ENCODE measurements around the gene RIPPLY3. TPM values are rescaled to one million over a fixed set of nuclear protein-coding genes. Genes with fewer than 3 reads are reported as not detected.
"Not testable (repeated sequence)": the region's sequence is repeated elsewhere in the genome, so short reads cannot be mapped to it uniquely, and the experiment has no call there.

The RIPPLY3 gene
- total RNA-seq, 2 experiments from 2014 or later, result 0.17 TPM; not detected in 1

DNA sequence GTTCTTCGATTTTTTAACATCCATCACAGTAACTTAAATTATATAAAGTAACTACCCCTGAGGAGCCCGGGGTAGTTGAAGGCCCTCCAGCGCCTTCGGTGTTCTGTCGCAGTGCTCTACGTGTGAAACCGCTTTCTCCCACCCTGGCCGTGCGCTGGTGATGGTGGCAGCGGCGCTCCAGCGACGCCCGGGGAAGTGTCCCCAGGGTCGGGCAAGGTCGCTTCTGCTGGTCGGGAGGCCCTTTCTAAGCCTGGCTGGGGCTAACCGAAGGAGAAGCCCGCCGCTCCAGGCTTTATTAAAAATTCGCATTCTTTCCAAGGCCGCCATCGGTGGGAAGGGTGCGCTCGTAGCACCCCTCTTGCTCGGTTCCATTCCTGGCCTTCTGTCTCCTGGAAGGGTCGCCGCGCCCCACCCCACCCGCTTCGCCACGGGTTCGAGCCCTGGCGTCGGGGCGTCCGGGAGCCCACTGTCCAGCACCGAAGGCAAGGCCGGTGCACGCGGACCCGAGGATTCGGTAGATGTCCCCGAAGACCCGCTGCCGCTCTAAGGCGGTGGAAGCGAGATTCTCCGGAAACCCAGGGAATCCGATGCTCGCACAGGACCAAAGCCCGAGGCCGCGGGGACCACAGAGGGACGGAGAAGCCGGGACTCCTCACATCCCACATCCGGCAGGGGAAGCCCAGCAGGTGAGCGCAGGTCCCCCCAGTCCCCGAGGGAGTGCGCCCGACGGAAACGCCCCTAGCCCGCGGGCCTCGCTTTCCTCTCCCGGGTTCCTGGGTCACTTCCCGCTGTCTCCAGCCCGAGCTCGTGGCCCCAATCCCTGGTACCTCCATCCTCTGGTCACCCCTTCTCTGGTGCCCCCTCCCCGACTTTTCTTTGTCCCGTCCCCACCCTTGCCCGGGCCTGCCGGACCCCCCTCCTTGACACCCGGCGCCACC is 685 bp upstream of the RIPPLY3 start:
- H3K27me3 Mint-ChIP-seq, result peaks cover 19% of the 10 kb centered on the region
- H3K4me1 Mint-ChIP-seq, result peaks cover 26% of the 10 kb centered on the region
- ChIA-PET POLR2A (no interaction called here), CTCF (interaction anchor here (1.5 to 1.6 kb wide), 2 partner anchors 16 to 19 kb away, joined by 3 to 6 read pairs; no protein-coding TSS in a partner anchor)
- H3K4me3 Mint-ChIP-seq, result peak overlapping the region; percentile 38
- no peaks in the 10 kb centered on the region for H3K9me3 Mint-ChIP-seq
- no peaks in the 10 kb centered on the region for H3K36me3 Mint-ChIP-seq (ENCODE audit: low read depth)
- no peak for DNase-seq
- no peak overlapping the region for H3K27ac Mint-ChIP-seq

DNA sequence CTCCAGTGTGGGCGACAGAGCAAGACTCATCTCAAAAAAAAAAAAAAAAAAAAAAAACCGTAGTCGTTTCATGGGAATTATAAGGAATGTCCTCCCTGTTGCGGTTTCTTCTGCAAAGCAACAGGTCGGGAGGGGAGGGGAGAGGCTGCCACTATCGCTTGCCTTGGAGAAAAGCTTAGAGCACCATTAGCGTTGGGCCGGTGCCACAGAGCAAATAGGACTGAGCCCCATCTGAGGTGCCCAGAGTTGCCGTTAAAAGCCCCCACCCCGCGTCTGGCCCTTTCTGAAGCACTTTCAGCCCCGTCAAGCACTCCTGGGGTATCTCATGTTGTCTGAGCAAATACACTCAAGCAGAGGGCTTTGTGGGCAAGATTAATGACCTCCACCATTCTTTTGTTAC is 2.2 kb downstream of the RIPPLY3 start:
- Mint-ChIP-seq H3K4me1 (peaks cover 16% of the 10 kb centered on the region), H3K36me3 (ENCODE audit: low read depth) (no peaks in the 10 kb centered on the region), H3K4me3 (no peak overlapping the region), H3K27ac (no peak overlapping the region), H3K9me3 (no peaks in the 10 kb centered on the region), H3K27me3 (peaks cover 22% of the 10 kb centered on the region)
- ChIA-PET CTCF (no interaction called here), POLR2A (no interaction called here)
- DNase-seq, result no peak

DNA sequence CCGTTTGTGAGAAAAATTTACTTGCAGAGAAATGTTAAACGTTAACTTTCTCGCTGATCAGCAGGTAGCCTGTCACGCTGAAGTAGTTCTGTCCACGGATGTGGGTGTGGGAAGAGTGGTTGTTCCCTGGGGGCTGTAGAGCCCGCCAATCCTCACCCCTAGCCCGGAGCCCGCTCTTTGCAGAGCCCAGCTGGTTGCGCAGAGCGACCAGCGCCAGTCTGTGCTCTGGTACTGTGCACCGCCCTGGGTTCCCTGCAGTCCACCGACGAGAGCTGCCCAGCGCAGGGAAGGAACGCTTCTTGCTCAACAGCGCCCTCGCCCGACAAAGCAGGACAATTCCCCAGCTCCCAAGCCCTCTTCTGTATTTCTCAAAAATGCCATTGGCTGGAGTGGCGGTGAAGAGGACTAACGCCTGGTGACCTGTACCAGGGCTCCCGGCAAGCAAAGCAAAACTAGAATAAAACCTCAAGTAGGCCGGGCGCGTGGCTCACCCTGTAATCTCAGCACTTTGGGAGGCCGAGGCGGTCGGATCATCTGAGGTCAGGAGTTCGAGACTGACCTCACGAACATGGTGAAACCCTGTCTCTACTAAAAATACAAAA is 3.3 kb downstream of the RIPPLY3 start:
- Mint-ChIP-seq H3K4me1 (peaks cover 16% of the 10 kb centered on the region), H3K9me3 (no peaks in the 10 kb centered on the region), H3K36me3 (ENCODE audit: low read depth) (no peaks in the 10 kb centered on the region), H3K27me3 (peaks cover 24% of the 10 kb centered on the region), H3K27ac (no peak overlapping the region), H3K4me3 (peak overlapping the region; percentile 35)
- peak; percentile 80 for DNase-seq
- CTCF ChIA-PET, result interaction anchor here (0.5 to 1.6 kb wide), 12 partner anchors 10 to 567 kb away, joined by 3 to 7 read pairs (median 4); no protein-coding TSS in a partner anchor
- POLR2A ChIA-PET, result no interaction called here

DNA sequence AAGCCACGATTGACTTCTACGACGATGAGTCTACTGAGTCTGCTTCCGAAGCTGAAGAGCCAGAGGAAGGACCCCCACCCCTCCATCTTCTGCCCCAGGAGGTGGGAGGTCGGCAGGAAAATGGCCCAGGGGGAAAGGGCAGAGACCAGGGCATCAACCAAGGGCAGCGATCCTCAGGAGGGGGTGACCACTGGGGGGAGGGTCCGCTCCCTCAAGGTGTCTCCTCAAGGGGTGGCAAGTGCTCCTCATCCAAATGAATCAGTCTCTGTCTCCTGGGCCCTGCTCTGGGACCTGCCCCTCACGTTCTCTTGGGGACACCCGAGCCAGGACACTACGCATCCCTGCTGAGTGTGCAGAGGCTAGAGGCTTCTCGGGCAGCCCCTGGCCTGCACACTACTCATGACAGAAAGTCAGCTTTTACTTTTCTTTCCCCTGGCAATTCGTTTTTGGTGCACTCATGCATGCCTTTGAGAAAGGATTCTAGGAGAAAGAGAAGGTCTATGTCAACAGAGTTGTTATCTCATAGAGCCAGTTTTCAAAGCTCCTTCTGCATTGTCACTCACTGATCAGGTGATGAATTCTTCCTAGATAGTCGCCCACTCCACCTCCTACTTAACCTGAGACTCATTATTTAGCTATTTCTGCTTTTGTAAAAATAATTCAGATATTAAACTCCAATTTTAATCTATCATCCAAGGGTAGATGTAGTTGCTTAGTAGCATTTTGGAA is 11.6 kb downstream of the RIPPLY3 start:
- H3K4me3 Mint-ChIP-seq, result no peak overlapping the region

DNA sequence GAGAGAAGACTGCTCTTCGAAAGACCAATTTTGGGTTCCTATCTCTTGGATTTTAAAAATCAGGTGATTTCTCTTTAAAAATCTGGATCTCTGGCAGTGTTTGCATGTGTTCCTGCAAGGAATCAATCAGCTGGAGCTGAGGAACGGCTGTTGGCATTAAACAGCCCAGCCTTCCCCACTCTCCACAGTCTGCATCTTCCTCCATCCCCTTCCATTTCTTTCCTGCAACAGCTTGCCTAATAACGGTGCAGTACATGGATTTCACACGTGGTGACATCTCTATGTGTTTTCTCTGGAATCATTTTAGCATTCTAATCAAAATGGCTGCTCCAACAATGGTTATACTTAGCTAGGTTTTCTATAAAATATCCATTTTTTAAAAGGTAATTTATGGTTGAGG is 20.0 kb downstream of the RIPPLY3 start:
- Mint-ChIP-seq H3K4me3 (no peak overlapping the region), H3K9me3 (no peaks in the 10 kb centered on the region), H3K27me3 (peaks cover 5% of the 10 kb centered on the region), H3K4me1 (no peaks in the 10 kb centered on the region), H3K27ac (no peak overlapping the region), H3K36me3 (ENCODE audit: low read depth) (no peaks in the 10 kb centered on the region)
- CTCF ChIA-PET, result interaction anchor here (1.1 to 1.3 kb wide), 2 partner anchors 8 to 15 kb away, joined by 3 read pairs; no protein-coding TSS in a partner anchor
- POLR2A ChIA-PET, result no interaction called here
- no peak for DNase-seq

More for the DNA sequence above, 11.6 kb downstream of the RIPPLY3 start:
- no peaks in the 10 kb centered on the region for H3K36me3 Mint-ChIP-seq (ENCODE audit: low read depth)
- H3K9me3 Mint-ChIP-seq, result no peaks in the 10 kb centered on the region
- DNase-seq, result no peak
- ChIA-PET POLR2A (no interaction called here), CTCF (interaction anchor here (0.7 kb wide), 1 partner anchor 9 kb away, joined by 3 read pairs; no protein-coding TSS in a partner anchor)
- no peak overlapping the region for H3K27ac Mint-ChIP-seq
- no peaks in the 10 kb centered on the region for H3K4me1 Mint-ChIP-seq
- H3K27me3 Mint-ChIP-seq, result peaks cover 3% of the 10 kb centered on the region

DNA sequence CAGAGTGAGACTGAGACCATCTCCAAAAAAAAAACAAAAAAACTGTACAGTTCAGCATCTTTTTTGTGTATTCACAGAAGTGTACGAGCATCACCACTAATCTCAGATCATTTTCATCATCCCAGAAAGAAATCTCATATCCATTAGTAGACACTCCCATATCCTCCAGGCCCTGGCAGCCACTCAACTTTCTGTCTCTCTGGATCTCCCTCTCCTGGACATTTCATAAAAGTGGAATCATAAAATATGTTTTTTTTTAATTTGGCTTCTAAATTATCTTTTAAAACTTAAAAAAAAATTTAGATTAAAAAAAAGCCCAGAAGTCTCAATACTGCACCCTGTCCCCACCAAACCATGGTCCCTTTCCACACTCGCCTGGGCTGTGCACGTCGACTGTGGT is 22.1 kb downstream of the RIPPLY3 start:
- no peak overlapping the region for H3K27ac Mint-ChIP-seq
- H3K27me3 Mint-ChIP-seq, result peaks cover 16% of the 10 kb centered on the region
- CTCF ChIA-PET, result no interaction called here
- H3K36me3 Mint-ChIP-seq (ENCODE audit: low read depth), result no peaks in the 10 kb centered on the region
- POLR2A ChIA-PET, result no interaction called here
- no peaks in the 10 kb centered on the region for H3K4me1 Mint-ChIP-seq
- DNase-seq, result no peak
- H3K9me3 Mint-ChIP-seq, result no peaks in the 10 kb centered on the region
- no peak overlapping the region for H3K4me3 Mint-ChIP-seq

DNA sequence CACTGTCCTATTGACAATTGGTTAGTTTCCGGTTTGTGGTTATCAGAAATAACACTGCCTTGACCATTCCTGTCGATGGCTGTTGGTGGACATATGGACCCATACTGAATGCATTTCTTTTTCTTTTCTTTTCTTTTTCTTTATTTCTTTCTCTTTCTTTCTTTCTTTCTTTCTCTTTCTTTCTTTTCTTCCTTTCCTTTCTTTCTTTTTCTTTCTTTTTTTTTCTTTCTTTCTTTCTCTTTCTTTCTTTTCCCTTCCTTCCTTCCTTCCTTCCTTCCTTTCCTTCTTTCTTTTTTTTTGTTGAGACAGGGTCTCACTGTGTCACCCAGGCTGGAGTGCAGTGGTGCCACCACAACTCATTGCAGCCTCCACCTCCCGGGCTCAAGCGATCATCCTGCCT is 24.4 kb downstream of the RIPPLY3 start:
- Mint-ChIP-seq H3K9me3 (no peaks in the 10 kb centered on the region), H3K27me3 (peaks cover 16% of the 10 kb centered on the region), H3K27ac (no peak overlapping the region), H3K4me1 (no peaks in the 10 kb centered on the region), H3K4me3 (no peak overlapping the region), H3K36me3 (ENCODE audit: low read depth) (no peaks in the 10 kb centered on the region)
- ChIA-PET CTCF (interaction anchor here (0.9 kb wide), 1 partner anchor 10 kb away, joined by 3 read pairs; no protein-coding TSS in a partner anchor), POLR2A (no interaction called here)
- DNase-seq, result no peak

DNA sequence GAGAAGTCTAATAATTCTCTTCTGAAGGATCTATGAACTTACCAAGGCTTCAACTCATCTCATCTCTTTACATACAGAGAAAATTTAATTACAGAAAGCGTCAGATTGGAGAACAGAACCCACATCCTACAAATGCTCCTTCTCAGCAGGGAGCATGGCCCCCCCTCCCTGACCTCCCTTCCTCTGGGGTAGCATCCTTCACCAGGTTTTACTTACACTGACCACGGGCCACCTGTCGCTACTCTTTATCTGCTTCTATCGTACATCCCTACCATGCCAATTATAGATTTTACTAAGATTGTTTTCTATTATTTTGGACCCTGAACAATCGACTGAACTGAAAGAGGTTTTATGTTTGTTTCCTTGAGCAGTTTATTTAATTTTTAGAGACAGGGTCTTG is 25.8 kb downstream of the RIPPLY3 start:
- no peaks in the 10 kb centered on the region for H3K9me3 Mint-ChIP-seq
- CTCF ChIA-PET, result interaction anchor here (1.2 kb wide), 1 partner anchor 9 kb away, joined by 3 read pairs; no protein-coding TSS in a partner anchor
- H3K4me3 Mint-ChIP-seq, result no peak overlapping the region
- H3K36me3 Mint-ChIP-seq (ENCODE audit: low read depth), result no peaks in the 10 kb centered on the region
- peaks cover 14% of the 10 kb centered on the region for H3K27me3 Mint-ChIP-seq
- H3K4me1 Mint-ChIP-seq, result no peaks in the 10 kb centered on the region
- DNase-seq, result no peak
- POLR2A ChIA-PET, result no interaction called here
- H3K27ac Mint-ChIP-seq, result no peak overlapping the region

DNA sequence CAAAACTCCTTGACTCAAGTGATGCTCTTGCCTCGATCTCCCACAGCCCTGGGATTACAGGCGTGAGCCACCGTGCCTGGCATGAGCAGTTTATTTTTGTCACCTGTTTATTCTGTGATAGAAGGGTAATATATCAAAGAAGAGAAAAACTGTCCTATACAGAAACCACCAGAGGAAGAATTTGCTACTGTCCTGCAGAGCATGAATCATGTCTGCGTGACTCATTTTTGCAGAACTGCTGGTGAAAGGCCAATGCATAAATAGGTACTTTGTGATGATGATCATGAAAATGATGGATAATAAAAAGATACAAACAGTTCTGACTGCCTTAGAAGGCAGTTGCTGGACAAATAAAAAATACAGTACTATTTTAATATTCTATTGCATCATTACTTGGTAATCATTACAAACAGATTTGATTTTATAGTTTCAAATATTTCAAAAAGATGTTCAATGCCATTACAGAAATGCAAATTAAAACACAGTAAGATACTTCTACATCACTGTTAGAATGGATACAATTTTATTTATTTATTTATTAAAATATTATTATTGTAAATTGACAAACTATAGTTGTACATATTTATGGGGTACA is 26.5 kb downstream of the RIPPLY3 start:
- DNase-seq, result no peak
- Mint-ChIP-seq H3K4me3 (no peak overlapping the region), H3K4me1 (no peaks in the 10 kb centered on the region), H3K27me3 (peaks cover 13% of the 10 kb centered on the region), H3K36me3 (ENCODE audit: low read depth) (no peaks in the 10 kb centered on the region), H3K9me3 (no peaks in the 10 kb centered on the region), H3K27ac (no peak overlapping the region)
- POLR2A ChIA-PET, result no interaction called here
- CTCF ChIA-PET, result no interaction called here

DNA sequence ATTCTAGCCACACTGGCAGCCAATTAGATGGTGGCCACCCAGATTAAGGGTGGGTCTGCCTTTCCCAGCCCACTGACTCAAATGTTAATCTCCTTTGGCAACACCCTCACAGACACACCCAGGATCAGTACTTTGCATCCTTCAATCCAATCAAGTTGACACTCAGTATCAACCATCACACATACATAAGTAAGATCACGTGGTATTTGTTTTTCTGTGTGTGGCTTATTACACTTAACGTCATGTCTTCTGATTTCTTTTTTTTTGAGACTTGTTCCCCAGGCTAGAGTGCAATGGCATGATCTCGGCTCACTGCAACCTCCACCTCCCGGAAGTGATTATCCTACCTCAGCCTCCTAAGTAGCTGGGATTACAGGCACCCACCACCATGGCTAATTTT is 27.9 kb downstream of the RIPPLY3 start:
- DNase-seq; H3K36me3 Mint-ChIP-seq (ENCODE audit: low read depth); H3K9me3 Mint-ChIP-seq; H3K4me1 Mint-ChIP-seq; H3K4me3 Mint-ChIP-seq; H3K27ac Mint-ChIP-seq; POLR2A ChIA-PET; CTCF ChIA-PET: not testable (repeated sequence)
- peaks cover 13% of the 10 kb centered on the region for H3K27me3 Mint-ChIP-seq

DNA sequence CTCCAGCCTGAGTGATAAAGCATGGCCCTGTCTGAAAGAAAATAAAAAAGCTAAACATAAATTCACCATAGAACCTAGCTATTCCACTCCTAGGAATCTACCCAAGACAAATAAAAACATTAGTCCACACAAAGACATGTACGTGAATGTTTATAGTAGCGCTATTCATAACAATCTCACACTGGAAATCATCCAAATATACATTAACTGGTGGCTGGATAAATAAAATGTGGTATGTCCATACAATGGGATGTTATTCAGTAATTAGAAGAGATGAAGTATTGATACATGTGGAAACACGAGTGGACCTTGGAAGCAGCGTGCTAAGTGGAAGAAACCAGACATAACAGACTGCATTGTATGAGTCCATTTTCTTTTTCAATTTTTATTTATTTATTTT is 29.7 kb downstream of the RIPPLY3 start:
- peaks cover 13% of the 10 kb centered on the region for H3K27me3 Mint-ChIP-seq
- DNase-seq, result no peak
- no peaks in the 10 kb centered on the region for H3K36me3 Mint-ChIP-seq (ENCODE audit: low read depth)
- H3K27ac Mint-ChIP-seq, result no peak overlapping the region
- ChIA-PET POLR2A (no interaction called here), CTCF (no interaction called here)
- H3K9me3 Mint-ChIP-seq, result no peaks in the 10 kb centered on the region
- no peak overlapping the region for H3K4me3 Mint-ChIP-seq
- H3K4me1 Mint-ChIP-seq, result no peaks in the 10 kb centered on the region

DNA sequence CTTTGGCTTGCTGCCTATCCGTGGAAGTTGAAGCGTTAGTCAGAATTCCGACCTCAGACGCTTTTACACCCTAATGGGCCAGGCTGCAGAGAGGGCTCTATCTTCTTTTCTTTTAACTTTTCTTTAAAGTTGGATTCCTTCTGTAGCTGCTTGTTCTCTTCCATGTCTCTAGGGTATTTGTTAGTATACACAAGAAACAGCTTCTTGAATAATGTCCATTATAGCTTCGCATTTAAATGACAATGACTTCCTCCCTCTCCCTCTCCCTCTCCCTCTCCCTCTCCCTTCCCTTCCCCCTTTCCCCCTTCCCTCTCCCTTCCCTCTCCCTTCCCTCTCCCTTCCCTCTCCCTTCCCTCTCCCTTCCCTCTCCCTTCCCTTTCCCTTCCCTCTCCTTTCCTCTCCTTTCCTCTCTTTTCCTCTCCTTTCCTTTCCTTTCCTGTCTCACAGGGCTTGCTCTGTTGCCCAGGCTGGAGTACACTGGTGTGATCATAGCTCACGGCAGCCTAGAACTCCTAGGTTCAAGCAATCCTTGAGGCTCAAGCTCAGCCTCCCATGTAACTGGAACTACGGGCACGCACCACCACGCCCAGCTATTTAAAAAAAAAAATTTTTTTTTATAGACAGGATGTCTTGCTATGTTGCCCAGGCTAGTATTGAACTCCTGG is 33.0 kb downstream of the RIPPLY3 start:
- H3K9me3 Mint-ChIP-seq, result no peaks in the 10 kb centered on the region
- H3K27ac Mint-ChIP-seq, result no peak overlapping the region
- peaks cover under 1% of the 10 kb centered on the region for H3K4me1 Mint-ChIP-seq
- H3K4me3 Mint-ChIP-seq, result no peak overlapping the region
- H3K36me3 Mint-ChIP-seq (ENCODE audit: low read depth), result no peaks in the 10 kb centered on the region
- ChIA-PET CTCF (interaction anchor here (0.6 kb wide), 2 partner anchors 191 to 563 kb away, joined by 3 to 4 read pairs; no protein-coding TSS in a partner anchor), POLR2A (no interaction called here)
- peaks cover 2% of the 10 kb centered on the region for H3K27me3 Mint-ChIP-seq
- no peak for DNase-seq
